ENCODE data around the gene SP140L. TPM values are rescaled to one million over a fixed set of nuclear protein-coding genes. Genes with fewer than 3 reads are reported as not detected.

SP140L gene
- total and polyA plus RNA-seq, 10 of the 15 experiments (the other 5 are each of a cell fraction or from before 2014, with no cell fraction given): 4.7 to 28.6 (median 15.0) TPM

- TF ChIP-seq SMC3 (IDR thresholded peaks at IDR 0.05; ENCODE audit: borderline replicate concordance, low read length): 0 out of 2 replicates have a peak, but pooled peaks have one; percentile 4
These were observed 91.5 kb downstream of the SP140L start (continued) for GRCh38 chr2:230418341-230419016.

GRCh38 chr2:230419181-230419580 lies 92.2 kb downstream of the SP140L start:
- RAD21 ChIA-PET (ENCODE audit: unreplicated experiment): interaction anchor here (1.2 to 2.1 kb wide), 2 partner anchors 29 to 184 kb away, joined by 4 to 5 read pairs; no protein-coding TSS in a partner anchor
- TF ChIP-seq PAX5 (IDR thresholded peaks at IDR 0.05; ENCODE audit: borderline replicate concordance, low read depth, low read length) (no peak), MEF2B (IDR thresholded peaks at IDR 0.05; ENCODE audit: partially characterized antibody, poor library complexity, severe bottlenecking) (no peak), MYC (IDR thresholded peaks at IDR 0.05; ENCODE audit: insufficient read depth, insufficient read length, insufficient replicate concordance, low read length, severe bottlenecking) (no peak), CHD4 (IDR thresholded peaks at IDR 0.05) (no peak), HDAC2 (IDR thresholded peaks at IDR 0.05) (no peak), EGR1 (IDR thresholded peaks at IDR 0.05; ENCODE audit: borderline replicate concordance in 1 of 2, low read depth in 2 of 2, low read length in 2 of 2) (no peak), NBN (IDR thresholded peaks at IDR 0.05) (no peak), ETV6 (conservative IDR thresholded peaks at IDR 0.05 in 1 of 2, IDR thresholded peaks at IDR 0.05 in 1 of 2; ENCODE audit: borderline replicate concordance in 1 of 2, low read depth in 1 of 2) (no peak), USF1 (IDR thresholded peaks at IDR 0.05; ENCODE audit: borderline replicate concordance, extremely low read length, insufficient read depth, low read depth, low read length) (no peak), ZNF384 (IDR thresholded peaks at IDR 0.05; ENCODE audit: borderline replicate concordance, low read depth, low read length) (no peak), HCFC1 (IDR thresholded peaks at IDR 0.05; ENCODE audit: low read length) (no peak), ZNF622 (IDR thresholded peaks at IDR 0.05) (no peak), ASH2L (IDR thresholded peaks at IDR 0.05; ENCODE audit: borderline replicate concordance, low read depth) (no peak), ZNF687 (IDR thresholded peaks at IDR 0.05) (no peak), NR2C1 (IDR thresholded peaks at IDR 0.05) (no peak)
- DNase-seq (ENCODE audit: low read depth, low spot score) (no peak), ATAC-seq (peak; percentile 14), FAIRE-seq (no peak)
- POLR2A ChIA-PET: no interaction called here
- in situ Hi-C loops (cut with MboI) (no loop called here), intact Hi-C loops (cut with micrococcal nuclease; ENCODE audit: unreplicated experiment) (loop anchor here (2.0 to 10.0 kb wide), 5 partner anchors 22 to 296 kb away; partner anchors contain the start of genes CAB39 and SP140L)
- peak overlapping the region; percentile 39 for H3K4me2 ChIP-seq (ENCODE audit: control insufficient read depth, insufficient read depth)
- H3K27ac ChIP-seq (ENCODE audit: control insufficient read depth, insufficient read depth): 0 out of 2 replicates have a peak overlapping the region, but pooled peaks have one; percentile 10
- peaks cover 18% of the 10 kb centered on the region for H3K4me1 ChIP-seq (ENCODE audit: control insufficient read depth, insufficient read depth, low read length)
- H4K20me1 ChIP-seq (ENCODE audit: control insufficient read depth, insufficient read depth): no peaks in the 10 kb centered on the region
- peaks cover 90% of the 10 kb centered on the region for H3K79me2 ChIP-seq (ENCODE audit: control insufficient read depth, insufficient read depth, low read length)
- peak overlapping the region; percentile 94 for H3K4me3 ChIP-seq
- H3K36me3 ChIP-seq (ENCODE audit: control insufficient read depth in 2 of 2, insufficient read depth in 2 of 2, low read length in 1 of 2): peaks cover 0 to 7% of the 10 kb centered on the region in 2 experiments; a peak in 3 of 4 replicates
- SMC1A ChIA-PET (ENCODE audit: uncharacterized antibody, unreplicated experiment): interaction anchor here (1.5 to 5.8 kb wide), 5 partner anchors 8 to 216 kb away, joined by 4 to 45 read pairs (median 13); no protein-coding TSS in a partner anchor
- no TSS peak for BruUV-seq (replicated peaks)
- 0% methylated on average over 4 of the region's 4 CpGs for WGBS (ENCODE audit: insufficient coverage, insufficient replicate concordance, low lambda C conversion rate, missing lambda C conversion rate)
- CTCF ChIA-PET: interaction anchor here (1.5 to 3.5 kb wide), 4 partner anchors 12 to 216 kb away, joined by 3 to 13 read pairs (median 6); no protein-coding TSS in a partner anchor
- no peaks in the 10 kb centered on the region for H3K9me3 ChIP-seq (replicated peaks; ENCODE audit: control insufficient read depth, insufficient read depth, low read length)
- H2AFZ ChIP-seq (ENCODE audit: control insufficient read depth, low read depth, low read length): no peak overlapping the region
- H3K9ac ChIP-seq (ENCODE audit: control insufficient read depth, insufficient read depth, low read length): peak overlapping the region; percentile 55
- H3K27me3 ChIP-seq (replicated peaks in 1 of 2; ENCODE audit: control insufficient read depth in 2 of 2, insufficient read depth in 2 of 2, low read length in 1 of 2): no peaks in the 10 kb centered on the region

All from GM12878 (cell line).